ENCODE results near the gene LIMCH1.

GRCh38 chr4:41611881-41612871 lies 74.2 kb downstream of the LIMCH1 start:
- TF ChIP-seq CTCF (IDR thresholded peaks at IDR 0.05), result no peak
- peak in 1 of 2 donors; percentile 68 for TF ChIP-seq EP300 (IDR thresholded peaks at IDR 0.05)
- no peak for TF ChIP-seq POLR2A (IDR thresholded peaks at IDR 0.05)
